A549 (cell line): Measurements from ENCODE around the gene DUSP3. TPM values are rescaled to one million over a fixed set of nuclear protein-coding genes. Genes with fewer than 3 reads are reported as not detected.

ENCODE experiments used
- ATAC-seq, 2 experiments: fragments of 200-7000 bp in 1 of 2; fragments of >200 bp in 1 of 2; cut with Nextera tagmentation in 1 of 2; cut with Tn5 transposase in 1 of 2; 3 replicates each; pipeline versions ENCODE4 v1.8.0 to v1.9.1; 2018 to 2020; ENCODE audit warnings: mild to moderate bottlenecking in 1 of 2, moderate library complexity in 1 of 2
- CTCF ChIA-PET: fragments of 300-600 bp; sonication (Branson Sonifier 250); formaldehyde crosslinking; extraction: SDS; loops from one replicate; lab custom pipeline; 2021; ENCODE audit warnings: antibody characterized with exemption, inconsistent platforms; lab: Yijun Ruan, JAX
- POLR2A ChIA-PET: fragments of 350-600 bp; formaldehyde crosslinking; extraction: SDS; loops from one replicate; lab custom pipeline; 2021; ENCODE audit warnings: antibody characterized with exemption, inconsistent platforms; lab: Yijun Ruan, JAX
- DNase-seq, 2 experiments: peaks; one replicate each; pipeline versions ENCODE4 v3.0.0 to v3.0.0-alpha.2; 2011 to 2016; ENCODE audit warnings: low read depth in 1 of 2, low spot score in 1 of 2
- FAIRE-seq: peaks from 2 replicates; lab custom pipeline; 2011; peaks lifted over from hg19 to GRCh38; lab: Jason Lieb, UNC
- H3K27ac ChIP-seq, 2 experiments: fragments of >200 bp; sonication (Bioruptor Twin); formaldehyde crosslinking; 3 replicates each; pipeline ENCODE4 v1.5.1; 2016 to 2017
- H3K4me1 ChIP-seq: fragments of >200 bp; sonication (Bioruptor Twin); formaldehyde crosslinking; 3 replicates; pipeline ENCODE4 v1.6.1; 2016
- H3K4me2 ChIP-seq: fragments of >200 bp; sonication (Bioruptor Twin); formaldehyde crosslinking; 3 replicates; pipeline ENCODE4 v1.6.1; 2016
- H3K4me3 ChIP-seq: fragments of >200 bp; sonication (Bioruptor Twin); formaldehyde crosslinking; 3 replicates; pipeline ENCODE4 v1.5.1; 2016
- H3K9me3 ChIP-seq: fragments of >200 bp; sonication (Bioruptor Twin); formaldehyde crosslinking; 3 replicates; pipeline ENCODE4 v1.6.1; 2016
- CHD2 ChIP-seq: fragments of 150-350 bp; IDR thresholded peaks from 2 replicates; pipeline ENCODE4 v1.6.1; 2014; ENCODE audit warnings: low read length; ENCODE audit not compliant: partially characterized antibody
- CHD4 ChIP-seq: fragments of 200-600 bp; sonication (generic); IDR thresholded peaks from 2 replicates; pipeline ENCODE4 v1.6.1; 2016; ENCODE audit warnings: antibody characterized with exemption, mild to moderate bottlenecking, borderline replicate concordance
- EHMT2 ChIP-seq: fragments of 200-600 bp; sonication (generic); IDR thresholded peaks from 2 replicates; pipeline ENCODE4 v1.6.1; 2016; ENCODE audit warnings: antibody characterized with exemption, low read depth, mild to moderate bottlenecking, moderate library complexity
- ESRRA ChIP-seq: fragments of 150-350 bp; IDR thresholded peaks from 2 replicates; pipeline ENCODE4 v1.6.1; 2014; ENCODE audit warnings: mild to moderate bottlenecking, low read length, borderline replicate concordance
- FOSL2 ChIP-seq, 2 experiments: fragments of 450-650 bp in 1 of 2; fragments of >200 bp in 1 of 2; sonication (Bioruptor Twin) in 1 of 2; formaldehyde crosslinking; IDR thresholded peaks; 2 replicates each; pipeline versions ENCODE4 v1.5.0 to v1.6.1; 2016 to 2020; ENCODE audit warnings: mild to moderate bottlenecking in 1 of 2, moderate library complexity in 1 of 2
- HDAC2 ChIP-seq: fragments of 200-600 bp; sonication (generic); IDR thresholded peaks from 2 replicates; pipeline ENCODE4 v1.6.1; 2016
- HOXB5 ChIP-seq: fragments of 250-450 bp; sonication (Bioruptor Pico); IDR thresholded peaks from 2 replicates; pipeline ENCODE4 v1.5.0; 2020; ENCODE audit warnings: mild to moderate bottlenecking, moderate library complexity
- JUNB ChIP-seq: fragments of >200 bp; sonication (Bioruptor Twin); formaldehyde crosslinking; IDR thresholded peaks from 2 replicates; pipeline ENCODE4 v1.6.1; 2016
- KDM1A ChIP-seq: fragments of 200-600 bp; sonication (generic); IDR thresholded peaks from 2 replicates; pipeline ENCODE4 v1.6.1; 2016; ENCODE audit warnings: low read depth, mild to moderate bottlenecking
- KDM5A ChIP-seq: fragments of 200-600 bp; sonication (generic); IDR thresholded peaks from 2 replicates; pipeline ENCODE4 v1.6.1; 2016; ENCODE audit warnings: antibody characterized with exemption, mild to moderate bottlenecking
- MAFK ChIP-seq: fragments of 450-650 bp; IDR thresholded peaks from 2 replicates; pipeline ENCODE4 v1.6.1; 2014; ENCODE audit not compliant: partially characterized antibody
- NPAS2 ChIP-seq: fragments of 250-450 bp; sonication (Bioruptor Pico); IDR thresholded peaks from 2 replicates; pipeline ENCODE4 v1.8.0; 2022; ENCODE audit warnings: mild to moderate bottlenecking, moderate library complexity, borderline replicate concordance
- RAD21 ChIP-seq, 2 experiments: fragments of >200 bp in 1 of 2; sonication (Bioruptor Twin) in 1 of 2; formaldehyde crosslinking in 1 of 2; IDR thresholded peaks in 1 of 2; conservative IDR thresholded peaks in 1 of 2; 2 replicates in 1 of 2; 3 replicates in 1 of 2; pipeline ENCODE4 v1.6.1; 2012 to 2018; ENCODE audit warnings: inconsistent platforms in 1 of 2
- TFCP2L1 ChIP-seq: fragments of 250-450 bp; sonication (Bioruptor Pico); IDR thresholded peaks from 2 replicates; pipeline ENCODE4 v1.5.0; 2021; ENCODE audit warnings: mild to moderate bottlenecking
- WGBS: methylation state at CpG from one replicate; pipeline ENCODE4 v1.1.6; 2017; ENCODE audit errors: missing lambda C conversion rate; 5-methylcytosine and 5-hydroxymethylcytosine counted together
- polyA plus RNA-seq, 4 experiments: library from polyadenylated mRNA; depleted of rRNA in 3 of 4; stranded (reverse); fragments of >200 nt; fragmentation: RNase III in 1 of 4; extraction: RNeasy Plus Mini Kit Qiagen cat#74134 plus additional on column Dnase treatment in 1 of 4; gene quantifications; 2 replicates in 3 of 4; 3 replicates in 1 of 4; pipeline ENCODE4 v1.2.3, GENCODE V29; 2011 to 2017
- TF ChIP-seq, protein P1 (sequence below): fragments of 250-450 bp; sonication (Bioruptor Pico); IDR thresholded peaks from 2 replicates; pipeline ENCODE4 v1.5.0; 2020; ENCODE audit warnings: low read depth, mild to moderate bottlenecking, moderate library complexity
- TF ChIP-seq, protein P2 (sequence below): IDR thresholded peaks from 2 replicates; pipeline ENCODE4 v1.6.1; 2012

DUSP3 gene
- polyA plus RNA-seq, 2 of the 4 experiments (the other 2 are of a cell fraction): 60.0 to 62.2 TPM

DNA sequence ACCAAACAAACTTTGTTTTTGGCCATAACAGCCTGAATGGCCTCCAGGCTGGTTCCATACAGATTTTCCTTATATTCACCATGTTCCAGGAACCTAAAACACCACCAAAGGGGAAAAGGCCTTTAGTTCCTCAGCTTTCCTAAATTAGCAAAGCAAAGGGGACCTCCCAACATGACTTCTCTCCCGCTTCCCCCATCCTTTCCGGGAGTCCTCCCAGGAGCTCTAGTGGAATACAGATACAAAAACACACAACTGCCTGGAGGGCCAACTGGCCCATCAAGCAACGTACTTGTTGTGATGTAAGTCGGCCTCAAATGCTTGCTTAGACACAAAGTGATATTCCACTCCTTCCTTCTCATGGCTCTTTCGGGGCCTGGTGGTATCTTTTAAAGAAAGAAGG lies 32.0 kb upstream of the DUSP3 start:
- DNase-seq (no peak), ATAC-seq (no peak), FAIRE-seq (no peak)
- no peak for TF ChIP-seq ESRRA
- TF ChIP-seq RAD21 (conservative IDR thresholded peaks at IDR 0.05 in 1 of 2, IDR thresholded peaks at IDR 0.05 in 1 of 2): no peak
- no peak for TF ChIP-seq MAFK
- no peak for TF ChIP-seq HDAC2
- no peak for TF ChIP-seq JUNB
- TF ChIP-seq CHD2: no peak
- no peak for TF ChIP-seq KDM1A
- Histone ChIP-seq H3K4me2 (no peak overlapping the region), H3K4me1 (peaks cover 19% of the 10 kb centered on the region), H3K4me3 (no peak overlapping the region), H3K9me3 (no peaks in the 10 kb centered on the region), H3K27ac (no peak overlapping the region)
- 95% methylated on average over 5 of the region's 5 CpGs for WGBS
- POLR2A ChIA-PET: no interaction called here
- CTCF ChIA-PET: interaction anchor here (1.0 to 2.0 kb wide), 3 partner anchors 9 to 116 kb away, joined by 3 to 10 read pairs (median 3); no protein-coding TSS in a partner anchor

DNA sequence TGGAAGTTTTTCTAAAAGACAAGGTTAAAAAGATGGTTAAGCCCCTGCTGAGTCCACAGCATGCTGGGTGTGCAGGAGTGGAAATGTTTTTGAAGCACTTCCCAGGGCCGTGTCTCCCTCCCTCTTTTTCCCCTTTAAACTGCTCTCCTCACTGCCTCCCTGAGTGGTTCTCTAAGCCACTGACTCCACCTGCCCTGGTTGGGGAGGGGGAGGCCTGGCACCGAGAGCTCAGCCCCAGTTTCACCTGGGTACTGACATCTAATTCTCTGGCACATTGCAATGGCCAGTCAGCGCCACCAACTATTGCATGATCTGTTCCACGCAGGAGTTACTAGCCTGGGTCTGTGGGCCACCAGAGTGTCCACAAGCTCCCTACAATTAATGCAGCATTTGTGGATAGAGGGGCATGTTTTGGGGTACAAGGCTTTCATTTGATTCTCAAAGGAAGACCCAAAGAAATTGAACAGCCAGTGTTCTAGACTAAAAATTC lies 31.5 kb upstream of the DUSP3 start:
- no peaks in the 10 kb centered on the region for H3K9me3 ChIP-seq
- TF ChIP-seq, protein P1, sequence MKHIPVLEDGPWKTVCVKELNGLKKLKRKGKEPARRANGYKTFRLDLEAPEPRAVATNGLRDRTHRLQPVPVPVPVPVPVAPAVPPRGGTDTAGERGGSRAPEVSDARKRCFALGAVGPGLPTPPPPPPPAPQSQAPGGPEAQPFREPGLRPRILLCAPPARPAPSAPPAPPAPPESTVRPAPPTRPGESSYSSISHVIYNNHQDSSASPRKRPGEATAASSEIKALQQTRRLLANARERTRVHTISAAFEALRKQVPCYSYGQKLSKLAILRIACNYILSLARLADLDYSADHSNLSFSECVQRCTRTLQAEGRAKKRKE (CRISPR knock-in tag): no peak
- TF ChIP-seq TFCP2L1 (CRISPR knock-in tag) (no peak), NPAS2 (CRISPR knock-in tag) (no peak), KDM5A (no peak), CHD4 (no peak)
- TF ChIP-seq, protein P2, sequence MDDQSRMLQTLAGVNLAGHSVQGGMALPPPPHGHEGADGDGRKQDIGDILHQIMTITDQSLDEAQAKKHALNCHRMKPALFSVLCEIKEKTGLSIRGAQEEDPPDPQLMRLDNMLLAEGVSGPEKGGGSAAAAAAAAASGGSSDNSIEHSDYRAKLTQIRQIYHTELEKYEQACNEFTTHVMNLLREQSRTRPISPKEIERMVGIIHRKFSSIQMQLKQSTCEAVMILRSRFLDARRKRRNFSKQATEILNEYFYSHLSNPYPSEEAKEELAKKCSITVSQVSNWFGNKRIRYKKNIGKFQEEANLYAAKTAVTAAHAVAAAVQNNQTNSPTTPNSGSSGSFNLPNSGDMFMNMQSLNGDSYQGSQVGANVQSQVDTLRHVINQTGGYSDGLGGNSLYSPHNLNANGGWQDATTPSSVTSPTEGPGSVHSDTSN: no peak
- TF ChIP-seq, all 56 proteins: peak for 0
- WGBS: 91% methylated on average over 4 of the region's 4 CpGs
- DNase-seq (no peak), FAIRE-seq (no peak), ATAC-seq (no peak)
- H3K4me3 ChIP-seq: no peak overlapping the region
- POLR2A ChIA-PET: no interaction called here
- H3K4me1 ChIP-seq: peaks cover 13% of the 10 kb centered on the region
- H3K4me2 ChIP-seq: no peak overlapping the region
- no peak overlapping the region for H3K27ac ChIP-seq
- CTCF ChIA-PET: interaction anchor here (1.2 to 2.0 kb wide), 2 partner anchors 36 to 116 kb away, joined by 3 to 10 read pairs; no protein-coding TSS in a partner anchor

DNA sequence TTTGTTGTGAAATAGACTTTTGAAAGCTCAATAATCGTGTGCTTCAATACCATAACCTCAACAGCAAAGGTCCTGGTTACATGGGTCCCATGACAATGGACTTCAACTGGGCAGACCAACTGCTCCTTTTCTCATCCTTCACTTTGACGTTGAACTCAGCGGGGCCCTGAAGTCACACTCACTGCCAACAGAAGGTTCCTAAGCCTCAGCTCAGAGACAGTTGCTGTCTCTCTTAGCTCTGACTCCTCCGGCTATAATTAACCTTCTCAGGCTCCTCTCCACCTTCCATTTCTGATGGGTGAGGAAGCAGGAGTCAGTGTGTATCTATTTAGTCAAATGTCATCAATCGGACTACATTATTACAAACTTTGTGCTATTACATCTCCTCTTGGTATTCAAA lies 30.3 kb upstream of the DUSP3 start:
- no peaks in the 10 kb centered on the region for H3K9me3 ChIP-seq
- FAIRE-seq: no peak
- TF ChIP-seq EHMT2: no peak

DNA sequence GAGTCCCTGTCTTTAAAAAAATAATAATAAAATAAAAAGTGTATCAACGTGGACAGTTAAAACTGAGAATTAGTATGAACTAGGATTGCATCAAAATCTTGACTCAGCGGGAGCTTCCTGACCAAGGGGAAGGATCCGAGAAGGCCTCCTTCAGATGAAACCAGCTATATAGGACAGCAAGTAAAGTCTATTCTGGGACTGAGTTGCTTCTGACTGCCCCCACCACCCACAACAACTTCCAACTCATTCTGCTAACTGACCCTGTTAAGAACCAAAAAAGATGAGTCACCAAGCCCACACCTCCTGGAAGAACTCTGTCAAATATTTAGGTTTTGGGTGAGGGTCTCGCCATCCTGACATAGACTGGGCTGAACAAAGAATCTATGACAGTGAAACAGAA lies 29.3 kb upstream of the DUSP3 start:
- FAIRE-seq (no peak), ATAC-seq (no peak), DNase-seq (no peak)
- ChIA-PET POLR2A (no interaction called here), CTCF (interaction anchor here (0.8 to 2.9 kb wide), 3 partner anchors 10 to 38 kb away, joined by 3 to 19 read pairs (median 6); partner anchors contain the start of genes CD300LG and CFAP97D1)
- WGBS: 88% methylated on average over 4 of the region's 4 CpGs
- no peak for TF ChIP-seq HOXB5 (CRISPR knock-in tag)
- TF ChIP-seq FOSL2 (IDR thresholded peaks at IDR 0.05): no peak
- peak; percentile 31 for TF ChIP-seq FOSL2 (CRISPR knock-in tag; IDR thresholded peaks at IDR 0.05)
- Histone ChIP-seq H3K9me3 (no peaks in the 10 kb centered on the region), H3K4me3 (no peak overlapping the region), H3K27ac (no peak overlapping the region), H3K4me2 (no peak overlapping the region), H3K4me1 (no peaks in the 10 kb centered on the region)

More for the DNA sequence above, 30.3 kb upstream of the DUSP3 start:
- ChIA-PET CTCF (interaction anchor here (0.8 to 2.4 kb wide), 3 partner anchors 9 to 49 kb away, joined by 3 to 6 read pairs (median 3); partner anchors contain the start of gene CFAP97D1), POLR2A (no interaction called here)
- Histone ChIP-seq H3K4me3 (no peak overlapping the region), H3K4me2 (no peak overlapping the region), H3K4me1 (peaks cover 2% of the 10 kb centered on the region; the same call in 2 of the 3 replicates), H3K27ac (no peak overlapping the region)
- DNase-seq (no peak), ATAC-seq (no peak)
- WGBS: 90% methylated on average over 5 of the region's 5 CpGs
